Heart right ventricle (tissue), 16 donors: Measurements from ENCODE around the gene RPS6KA2. TPM values are rescaled to one million over a fixed set of nuclear protein-coding genes. Genes with fewer than 3 reads are reported as not detected.
"Not testable (repeated sequence)": the region's sequence is repeated elsewhere in the genome, so short reads cannot be mapped to it uniquely, and the experiment has no call there.

Experiments
- ATAC-seq, 8 donors: fragments of 200-7000 bp; cut with Tn5 transposase; one replicate each; pipeline ENCODE4 v1.9.1; 2020; ENCODE audit warnings: mild to moderate bottlenecking in 8 of 8, moderate library complexity in 8 of 8, moderate number of reproducible peaks in 1 of 8
- DNase-seq, 2 donors: peaks; one replicate each; pipeline ENCODE4 v3.0.0-alpha.2; 2020
- H3K27ac ChIP-seq, 10 donors: fragments of 200-600 bp; sonication (generic) in 2 of 10; one replicate each; pipeline versions ENCODE4 v1.5.0 to v1.8.0; 2020 to 2022; ENCODE audit warnings: mild to moderate bottlenecking in 3 of 10
- H3K27me3 ChIP-seq, 7 donors: fragments of 200-600 bp; one replicate each; pipeline ENCODE4 v1.8.0; 2021 to 2022; ENCODE audit warnings: mild to moderate bottlenecking in 2 of 7
- H3K36me3 ChIP-seq, 9 donors: fragments of 200-600 bp; sonication (generic) in 1 of 9; one replicate each; pipeline versions ENCODE4 v1.5.0 to v1.8.0; 2020 to 2022; ENCODE audit warnings: mild to moderate bottlenecking in 2 of 9
- H3K4me1 ChIP-seq, 9 donors: fragments of 200-600 bp; sonication (generic) in 1 of 9; one replicate each; pipeline versions ENCODE4 v1.5.0 to v1.8.0; 2020 to 2022; ENCODE audit warnings: mild to moderate bottlenecking in 4 of 9
- H3K4me3 ChIP-seq, 10 donors: fragments of 200-600 bp; sonication (generic) in 2 of 10; one replicate each; pipeline versions ENCODE4 v1.5.0 to v1.8.0; 2020 to 2022; ENCODE audit warnings: mild to moderate bottlenecking in 7 of 10, moderate library complexity in 2 of 10
- H3K9me3 ChIP-seq, 11 donors: fragments of 200-600 bp in 10 of 11; sonication (generic) in 2 of 11; one replicate each; pipeline versions ENCODE4 v1.5.0 to v1.8.0; 2013 to 2022; ENCODE audit warnings: mild to moderate bottlenecking in 2 of 11, control low read depth in 1 of 11, moderate library complexity in 1 of 11
- WGBS, 2 donors: extraction: QIAGEN DNeasy Blood & Tissue Kit; methylation state at CpG; one replicate each; pipeline ENCODE4 v1.1.7; 2013; ENCODE audit warnings: inconsistent platforms in 1 of 2; 5-methylcytosine and 5-hydroxymethylcytosine counted together
- intact Hi-C, 10 donors: fragments of 100-400 bp; cut with DNase I; formaldehyde crosslinking; loops; one replicate each; pipeline versions ENCODE4 v1.11.1 to v1.14.2; 2022
- polyA plus RNA-seq, 2 donors: library from polyadenylated mRNA; stranded (reverse); fragments of 200-250 nt; gene quantifications; one replicate each; pipeline ENCODE4 v1.2.3, GENCODE V29; 2013
- total RNA-seq, 10 donors: library from RNA; stranded (reverse); fragmentation: NEBNext Ultra II Directional in 3 of 10; extraction: Animal tissue kit (Norgen Biotek cat#: 25700) in 3 of 10; gene quantifications; one replicate each; pipeline versions ENCODE4 v1.2.1 to v1.2.4, GENCODE V29; 2021 to 2023
- TF ChIP-seq, protein P1 (sequence below), 9 donors: fragments of 200-600 bp; sonication (generic) in 2 of 9; IDR thresholded peaks; one replicate each; pipeline versions ENCODE4 v1.5.0 to v1.8.0; 2021 to 2022; ENCODE audit warnings: antibody characterized with exemption in 9 of 9, mild to moderate bottlenecking in 5 of 9, moderate library complexity in 1 of 9
- donor health status: Arrhythmogenic right ventricular cardiomyopathy.
- donor health status: ischemic (EF 13 %, LVEDD 7.1; RV severe dilation, severe dysfunction).
- donor health status: healthy with polysubstance abuse.
- donor health status: DM: no; HTN: yes; CAD: no.
- donor health status: DM: no; HTN: no; CAD: no.
- donor health status: ischemic (EF 25% LVEDD 6.9; RV normal size, moderate dysfunction).
- donor health status: ischemic (EF 25% LVEDD 5.7; RV mildly dilated, moderate dysfunction).
- donor health status: healthy.
- donor health status: DM: yes; HTN: yes; CAD: no.
- donor health status: Ischemic cardiomyopathy.
- donor health status: ischemic (EF 35%, LVEDD 5.7; RV mildly dilated, moderate dysfunction).
- donor health status: nonischemic (EF 11% LVEDD 7.7; RV severe dilation, severe dysfunction).
- donor health status: DM: yes; HTN: yes; CAD: no.
- donor health status: PGD.
- donor health status: ischemic (EF 29% LVEDD 5.4; RV normal size, mild dysfunction).
- donor health status: nonischemic (EF 23%, LVEDD 6.1; RV moderate dilation, normal function).

The RPS6KA2 gene
- total and polyA plus RNA-seq, 12 donors, result 20.3 to 91.4 (median 73.7) TPM

DNA sequence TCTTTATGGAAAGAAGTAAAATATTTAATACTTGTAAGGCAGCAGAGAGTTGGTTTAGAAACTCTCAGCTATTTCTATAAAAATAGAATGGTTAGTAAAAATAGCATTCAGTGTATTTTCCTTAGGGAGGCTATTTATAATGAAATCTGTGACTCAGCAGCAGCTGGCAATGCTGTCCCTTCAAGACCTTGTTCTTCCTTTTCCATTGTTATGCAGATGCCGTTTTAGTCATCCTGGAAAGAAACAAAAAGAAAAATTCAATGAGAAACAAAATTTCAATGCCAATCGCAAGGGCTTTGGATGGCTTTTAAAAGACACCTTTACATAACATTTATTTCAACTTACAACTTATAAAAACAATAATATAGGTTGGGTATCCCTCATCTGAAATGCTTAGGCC lies 261.8 kb downstream of the RPS6KA2 start:
- peak in 7 of 8 donors; percentile 52 to 85 (median 67) for ATAC-seq
- no peaks in the 10 kb centered on the region for H3K9me3 ChIP-seq
- intact Hi-C loops, result loop anchor here in 2 of 10 donors (2.0 kb wide), 2 partner anchors 16 to 18 kb away; partner anchors contain the start of gene MPC1 (in 1 of the 2)
- peaks cover 0 to 72% (median 3%) of the 10 kb centered on the region in 9 donors for H3K36me3 ChIP-seq
- peak overlapping the region in 9 of 10 donors; percentile 60 to 88 (median 71) for H3K27ac ChIP-seq
- WGBS, 2 donors, result 18 to 22% methylated on average over 2 of the region's 2 CpGs
- no peaks in the 10 kb centered on the region for H3K27me3 ChIP-seq
- TF ChIP-seq, protein P1, sequence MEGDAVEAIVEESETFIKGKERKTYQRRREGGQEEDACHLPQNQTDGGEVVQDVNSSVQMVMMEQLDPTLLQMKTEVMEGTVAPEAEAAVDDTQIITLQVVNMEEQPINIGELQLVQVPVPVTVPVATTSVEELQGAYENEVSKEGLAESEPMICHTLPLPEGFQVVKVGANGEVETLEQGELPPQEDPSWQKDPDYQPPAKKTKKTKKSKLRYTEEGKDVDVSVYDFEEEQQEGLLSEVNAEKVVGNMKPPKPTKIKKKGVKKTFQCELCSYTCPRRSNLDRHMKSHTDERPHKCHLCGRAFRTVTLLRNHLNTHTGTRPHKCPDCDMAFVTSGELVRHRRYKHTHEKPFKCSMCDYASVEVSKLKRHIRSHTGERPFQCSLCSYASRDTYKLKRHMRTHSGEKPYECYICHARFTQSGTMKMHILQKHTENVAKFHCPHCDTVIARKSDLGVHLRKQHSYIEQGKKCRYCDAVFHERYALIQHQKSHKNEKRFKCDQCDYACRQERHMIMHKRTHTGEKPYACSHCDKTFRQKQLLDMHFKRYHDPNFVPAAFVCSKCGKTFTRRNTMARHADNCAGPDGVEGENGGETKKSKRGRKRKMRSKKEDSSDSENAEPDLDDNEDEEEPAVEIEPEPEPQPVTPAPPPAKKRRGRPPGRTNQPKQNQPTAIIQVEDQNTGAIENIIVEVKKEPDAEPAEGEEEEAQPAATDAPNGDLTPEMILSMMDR (IDR thresholded peaks at IDR 0.05), result no peak
- peaks cover 6 to 95% (median 57%) of the 10 kb centered on the region in 9 donors for H3K4me1 ChIP-seq
- peak overlapping the region in 4 of 10 donors; percentile 12 to 20 (median 16) for H3K4me3 ChIP-seq
- peak in 1 of 2 donors; percentile 41 for DNase-seq

DNA sequence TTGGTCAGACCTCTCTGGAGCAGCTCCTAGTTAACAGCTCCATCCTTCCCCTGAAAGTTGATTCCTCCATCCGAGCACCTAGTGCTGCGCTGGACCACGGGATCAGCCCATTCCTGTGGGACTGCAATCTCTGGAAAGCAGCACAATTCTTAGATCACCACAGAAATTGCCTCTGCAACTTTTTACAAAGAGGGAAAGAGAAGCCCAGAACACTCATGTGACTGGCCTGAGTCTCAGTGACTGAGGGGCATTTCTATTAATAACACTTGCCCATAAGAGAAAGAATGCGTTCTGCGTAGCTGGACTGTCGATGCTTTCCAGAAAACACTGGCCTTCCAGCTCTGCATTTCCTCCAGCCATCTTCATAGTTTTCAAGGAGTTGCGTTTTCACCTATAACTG lies 262.6 kb downstream of the RPS6KA2 start:
- no peaks in the 10 kb centered on the region for H3K9me3 ChIP-seq
- peaks cover 6 to 92% (median 53%) of the 10 kb centered on the region in 9 donors for H3K4me1 ChIP-seq
- peak overlapping the region; percentile 44 to 88 (median 68) for H3K27ac ChIP-seq
- H3K27me3 ChIP-seq, result no peaks in the 10 kb centered on the region
- TF ChIP-seq, protein P1 (IDR thresholded peaks at IDR 0.05), result no peak
- peak; percentile 68 to 91 (median 80) for ATAC-seq
- peak in 1 of 2 donors; percentile 43 for DNase-seq
- H3K4me3 ChIP-seq, result peak overlapping the region in 4 of 10 donors; percentile 12 to 20 (median 16)
- intact Hi-C loops, result loop anchor here in 2 of 10 donors (2.0 kb wide), 2 partner anchors 16 to 18 kb away; partner anchors contain the start of gene MPC1 (in 1 of the 2)
- H3K36me3 ChIP-seq, result peaks cover 0 to 68% (median 0%) of the 10 kb centered on the region in 9 donors
- 26 to 40% methylated on average over 7 of the region's 7 CpGs for WGBS, 2 donors

DNA sequence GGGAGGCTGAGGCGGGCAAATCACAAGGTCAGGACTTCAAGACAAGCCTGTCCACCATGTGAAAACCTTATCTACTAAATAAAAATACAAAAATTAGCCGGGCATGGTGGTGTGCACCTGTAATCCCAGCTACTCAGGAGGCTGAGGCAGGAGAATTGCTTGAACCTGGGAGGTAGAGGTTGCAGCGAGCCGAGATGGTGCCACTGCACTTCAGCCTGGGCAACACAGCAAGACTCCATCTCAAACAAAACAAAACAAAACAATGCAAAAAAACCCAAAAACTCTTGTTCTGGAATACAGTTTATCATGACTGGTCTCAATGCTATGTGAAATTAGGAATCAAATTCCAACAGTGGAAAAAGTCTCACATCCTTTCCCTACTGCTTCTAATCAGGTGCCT lies 264.6 kb downstream of the RPS6KA2 start:
- intact Hi-C loops, ATAC-seq, H3K4me3 ChIP-seq, DNase-seq, H3K27me3 ChIP-seq, H3K9me3 ChIP-seq: not testable (repeated sequence)
- Histone ChIP-seq H3K36me3 (peaks cover 0 to 50% (median 0%) of the 10 kb centered on the region in 9 donors), H3K27ac (peak overlapping the region in 6 of 10 donors; percentile 64 to 88 (median 84)), H3K4me1 (peaks cover 6 to 75% (median 48%) of the 10 kb centered on the region in 9 donors)
- WGBS, 2 donors, result 93 to 97% methylated on average over 4 of the region's 4 CpGs

DNA sequence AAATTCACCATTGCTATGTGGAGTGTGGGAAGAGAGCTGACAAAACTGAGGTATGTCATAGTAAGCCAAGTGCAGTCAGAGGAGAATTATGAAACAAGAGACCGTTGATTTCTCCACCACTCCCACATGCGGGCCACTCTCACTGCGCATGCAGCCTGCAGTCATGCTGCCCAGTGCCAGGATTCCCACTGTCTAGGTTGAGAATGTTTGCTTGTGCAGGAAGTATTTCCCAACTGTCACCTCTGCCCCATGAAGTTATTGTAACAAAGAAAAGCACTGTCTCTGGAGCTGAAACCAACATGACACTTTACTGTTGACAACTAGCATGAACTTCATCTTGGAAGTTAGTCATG lies 266.0 kb downstream of the RPS6KA2 start:
- H3K36me3 ChIP-seq, result peaks cover 0 to 36% (median 0%) of the 10 kb centered on the region in 9 donors
- H3K4me3 ChIP-seq, result no peak overlapping the region
- H3K27ac ChIP-seq, result peak overlapping the region in 6 of 10 donors; percentile 37 to 88 (median 61)
- H3K4me1 ChIP-seq, result peaks cover 6 to 61% (median 39%) of the 10 kb centered on the region in 9 donors
- H3K9me3 ChIP-seq, result no peaks in the 10 kb centered on the region
- TF ChIP-seq, protein P1 (IDR thresholded peaks at IDR 0.05), result no peak
- WGBS, 2 donors, result 47 to 66% methylated on average over 3 of the region's 3 CpGs
- peak; percentile 50 to 88 (median 68) for ATAC-seq
- intact Hi-C loops, result no loop called here
- DNase-seq, result peak; percentile 33 to 66
- peaks cover 0 to 3% (median 0%) of the 10 kb centered on the region in 7 donors for H3K27me3 ChIP-seq
